MM.1S (cell line): ENCODE results near the gene PLEKHH1.

Source experiments
- EZH2phosphoT487 ChIP-seq: fragments of 300-600 bp; sonication (generic); IDR thresholded peaks from 2 replicates; pipeline ENCODE4 v1.6.1; 2018; ENCODE audit warnings: antibody characterized with exemption, low read length
- TF ChIP-seq, protein P1 (sequence below): fragments of 300-600 bp; sonication (generic); IDR thresholded peaks from 2 replicates; pipeline ENCODE4 v1.5.1; 2016; ENCODE audit warnings: antibody characterized with exemption, low read length, mixed read lengths

DNA sequence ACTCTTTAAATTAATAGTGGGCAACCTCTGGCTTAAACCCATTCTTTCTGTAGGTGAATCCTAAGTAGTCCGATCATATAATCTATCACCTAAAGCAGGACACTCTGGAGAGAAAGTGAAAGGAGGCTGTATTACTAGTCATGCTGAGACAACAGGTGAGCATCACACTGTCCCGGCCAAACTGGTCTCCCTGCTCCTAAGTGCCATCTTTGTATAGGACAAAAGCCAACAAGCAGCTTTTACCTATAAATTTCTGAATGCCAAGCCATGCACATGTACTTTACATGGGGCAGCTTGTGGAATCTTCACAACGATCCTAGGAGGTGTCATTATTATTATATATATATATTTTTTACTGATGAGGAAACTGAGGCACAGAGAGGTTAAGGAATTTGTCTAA is 18.0 kb downstream of the PLEKHH1 start:
- no peak for TF ChIP-seq EZH2phosphoT487
- TF ChIP-seq, protein P1, sequence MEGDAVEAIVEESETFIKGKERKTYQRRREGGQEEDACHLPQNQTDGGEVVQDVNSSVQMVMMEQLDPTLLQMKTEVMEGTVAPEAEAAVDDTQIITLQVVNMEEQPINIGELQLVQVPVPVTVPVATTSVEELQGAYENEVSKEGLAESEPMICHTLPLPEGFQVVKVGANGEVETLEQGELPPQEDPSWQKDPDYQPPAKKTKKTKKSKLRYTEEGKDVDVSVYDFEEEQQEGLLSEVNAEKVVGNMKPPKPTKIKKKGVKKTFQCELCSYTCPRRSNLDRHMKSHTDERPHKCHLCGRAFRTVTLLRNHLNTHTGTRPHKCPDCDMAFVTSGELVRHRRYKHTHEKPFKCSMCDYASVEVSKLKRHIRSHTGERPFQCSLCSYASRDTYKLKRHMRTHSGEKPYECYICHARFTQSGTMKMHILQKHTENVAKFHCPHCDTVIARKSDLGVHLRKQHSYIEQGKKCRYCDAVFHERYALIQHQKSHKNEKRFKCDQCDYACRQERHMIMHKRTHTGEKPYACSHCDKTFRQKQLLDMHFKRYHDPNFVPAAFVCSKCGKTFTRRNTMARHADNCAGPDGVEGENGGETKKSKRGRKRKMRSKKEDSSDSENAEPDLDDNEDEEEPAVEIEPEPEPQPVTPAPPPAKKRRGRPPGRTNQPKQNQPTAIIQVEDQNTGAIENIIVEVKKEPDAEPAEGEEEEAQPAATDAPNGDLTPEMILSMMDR, result no peak
